NCI-H1105 treated with DMSO at 0.1 percent for 48 hours (cell line): ENCODE measurements around the gene GLUL.
A peak's percentile ranks its signal among the peaks of the same experiment; 100 is the strongest.
"Not testable (repeated sequence)": the region's sequence is repeated elsewhere in the genome, so short reads cannot be mapped to it uniquely, and the experiment has no call there.

ENCODE experiments used
- DNase-seq: peaks from one replicate; lab custom pipeline; 2025; lab: John Stamatoyannopoulos, UW

The GLUL gene

DNA sequence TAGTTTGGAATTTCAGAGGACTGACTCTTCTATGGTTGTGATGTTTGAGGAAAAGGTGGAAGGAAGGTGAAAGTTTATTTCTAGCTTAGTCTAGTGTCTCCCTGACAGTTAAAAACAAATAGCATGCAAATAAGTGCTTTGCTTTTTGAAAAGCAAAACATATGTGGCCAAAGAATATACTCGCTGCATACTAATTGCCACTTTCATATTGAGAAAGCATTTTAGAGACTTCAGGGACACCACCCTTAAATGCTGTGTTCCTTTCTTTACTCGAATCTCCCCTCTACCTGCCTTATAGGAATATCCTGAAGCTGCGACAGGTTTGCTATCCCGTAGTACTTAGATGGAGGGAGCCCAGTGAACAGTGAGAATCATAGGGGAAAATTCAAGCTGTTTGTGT is 23.2 kb downstream of the GLUL start:
- no peak for DNase-seq

DNA sequence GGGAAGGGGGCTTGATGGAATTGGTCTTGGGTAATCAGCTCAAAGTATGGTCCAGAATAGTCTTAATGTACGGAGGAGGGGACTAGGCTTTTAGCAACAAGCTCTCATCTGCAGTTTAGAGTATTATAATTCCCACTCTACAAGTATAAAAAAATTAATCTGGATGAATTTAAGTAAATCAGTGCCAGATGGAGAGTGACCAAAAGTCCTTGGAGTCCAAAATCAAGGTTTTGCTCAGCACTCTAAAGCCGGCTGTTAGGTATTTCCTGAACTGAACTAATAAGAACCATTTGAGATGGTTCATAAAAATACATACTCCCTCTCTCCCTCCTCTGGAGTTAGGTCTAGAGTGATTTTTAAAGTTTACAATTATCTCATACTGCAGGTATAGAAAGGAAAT is 23.7 kb downstream of the GLUL start:
- DNase-seq = no peak

DNA sequence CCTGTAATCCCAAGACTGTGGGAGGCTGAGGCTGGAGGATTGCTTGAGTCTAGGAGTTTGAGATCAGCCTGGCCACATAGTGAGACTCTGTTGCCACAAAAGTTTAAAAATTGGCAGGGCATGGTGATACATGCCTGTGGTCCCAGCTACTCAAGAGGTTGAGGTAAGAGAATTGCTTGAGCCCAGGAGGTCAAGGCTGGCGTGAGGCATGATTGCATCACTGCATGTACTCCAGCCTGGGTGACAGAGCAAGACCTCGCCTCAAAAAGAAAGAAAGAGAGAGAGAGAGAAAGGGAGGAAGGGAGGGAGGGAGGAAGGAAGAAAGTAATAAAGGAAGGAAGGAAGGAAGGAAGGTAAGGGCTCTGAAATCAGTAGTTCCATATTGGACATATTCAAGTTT is 25.0 kb downstream of the GLUL start:
- no peak for DNase-seq

DNA sequence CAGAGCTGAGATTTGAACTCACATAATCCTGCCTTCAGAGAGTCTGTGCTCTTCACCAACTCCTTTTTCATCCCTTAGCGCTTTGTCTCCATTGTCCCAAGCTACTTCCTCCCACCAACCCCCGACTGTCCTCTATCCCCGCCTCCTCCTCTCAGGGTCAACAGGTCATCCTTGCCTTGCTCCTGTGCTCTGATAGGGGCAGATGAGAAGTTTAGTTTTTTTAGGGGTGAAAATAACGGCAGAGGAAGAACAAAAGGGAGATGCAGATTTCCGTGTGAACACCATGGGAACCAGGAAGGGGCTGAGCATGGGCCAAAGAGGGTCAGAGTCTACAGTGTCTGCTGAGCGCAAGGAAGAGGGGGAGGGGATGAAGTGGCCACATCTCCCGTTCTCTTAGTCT is 31.9 kb downstream of the GLUL start:
- no peak for DNase-seq

DNA sequence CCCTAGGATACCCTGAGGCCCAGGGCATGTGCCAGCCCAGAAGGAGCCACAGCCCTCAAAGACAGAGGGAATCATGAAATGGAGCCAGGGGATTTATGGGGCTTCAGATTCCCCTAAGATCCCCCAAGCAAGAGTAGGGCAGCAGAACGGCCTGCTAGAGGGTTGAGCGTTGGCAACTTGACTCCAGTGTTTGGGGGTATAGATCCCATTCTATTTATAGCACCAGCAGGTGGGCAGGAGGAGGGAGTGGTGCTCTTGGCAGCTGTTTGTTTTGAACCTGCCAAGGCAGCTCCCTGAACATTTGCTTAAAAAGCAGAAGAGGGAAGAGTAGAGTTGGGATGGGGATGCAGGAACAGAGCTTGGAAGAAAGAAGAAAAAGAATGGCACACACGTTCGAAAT is 33.7 kb downstream of the GLUL start:
- DNase-seq = peak; percentile 95

DNA sequence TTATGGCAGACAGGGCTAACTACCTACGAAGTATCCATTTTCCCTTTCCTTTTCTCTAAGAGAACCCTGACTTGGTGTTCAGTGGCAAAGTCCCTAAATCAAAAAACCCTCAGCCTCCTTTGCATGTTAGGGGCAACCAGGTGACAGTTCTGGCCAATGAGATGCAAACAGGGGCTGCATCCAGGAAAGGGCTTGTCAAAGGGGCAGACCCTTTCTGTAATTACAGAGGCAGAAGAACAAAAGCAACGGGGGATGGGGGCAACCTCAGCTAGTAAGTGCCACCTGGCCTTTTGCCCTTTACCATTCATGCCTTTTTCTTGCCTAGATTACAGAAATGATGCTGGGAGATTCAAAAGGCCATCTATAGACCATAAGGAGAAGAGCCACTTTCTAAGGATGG is 34.4 kb downstream of the GLUL start:
- peak; percentile 80 for DNase-seq

DNA sequence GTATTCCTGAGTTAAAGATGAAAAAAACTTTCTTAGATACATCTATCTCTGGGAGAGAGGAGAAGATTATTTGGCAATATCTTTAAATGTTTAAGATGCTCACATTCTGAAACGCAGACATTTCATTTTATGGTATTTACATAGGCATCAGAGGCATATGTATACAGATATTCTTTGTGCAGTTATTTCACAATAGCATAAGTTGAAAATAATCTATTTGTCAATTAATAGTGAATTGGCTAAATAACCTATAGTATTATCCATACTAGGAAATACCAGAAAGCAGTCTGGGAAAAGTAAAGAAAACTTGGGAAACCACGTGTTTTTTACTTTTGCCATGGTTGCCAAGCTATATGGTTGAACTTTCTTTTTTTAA is 35.9 kb downstream of the GLUL start:
- no peak for DNase-seq

DNA sequence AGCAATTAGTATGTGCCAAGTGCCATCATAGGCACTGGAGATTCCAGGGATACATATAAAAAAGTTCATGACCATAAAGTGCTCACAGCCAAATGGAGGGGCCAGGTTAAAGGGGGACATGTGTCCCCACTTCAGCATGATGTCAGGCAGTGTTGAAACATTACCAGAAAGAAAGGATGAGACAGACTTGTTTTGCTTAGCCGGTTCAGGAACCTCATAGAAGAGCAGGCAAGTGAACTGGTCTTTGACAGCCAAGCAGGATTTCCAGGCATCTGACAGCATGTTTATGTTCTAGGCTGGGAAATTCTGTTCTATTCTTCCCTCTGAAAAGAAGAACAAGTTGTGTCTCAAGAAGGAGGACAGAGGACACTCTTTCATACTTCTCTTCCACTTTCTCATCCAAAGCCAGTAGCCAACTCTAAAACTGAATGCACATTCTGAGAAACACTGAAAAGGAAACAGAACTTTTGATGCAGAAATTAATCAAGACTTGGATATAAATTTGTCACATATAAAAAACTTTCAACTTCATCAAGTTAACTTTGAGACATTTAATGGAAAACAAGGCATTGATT is 39.7 kb downstream of the GLUL start:
- DNase-seq = no peak

DNA sequence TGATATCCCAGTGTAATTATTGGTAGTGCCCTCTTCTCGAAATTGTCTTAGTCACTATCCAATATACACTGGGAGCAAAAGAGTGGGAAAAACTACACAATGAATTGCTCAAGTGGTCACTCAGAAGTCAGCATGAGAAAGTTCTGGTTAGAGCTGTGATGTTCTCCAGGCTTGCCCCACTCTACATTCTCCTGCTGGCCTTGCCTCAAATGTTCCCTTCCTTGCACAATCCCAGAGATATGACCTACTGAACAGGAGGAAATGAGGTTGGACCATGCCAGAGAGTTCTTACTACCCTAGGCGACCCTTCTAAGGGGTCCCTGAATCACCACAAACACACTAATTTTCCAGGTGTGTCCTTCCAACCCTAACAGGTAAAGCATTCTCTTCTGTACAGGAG is 40.8 kb downstream of the GLUL start:
- no peak for DNase-seq

DNA sequence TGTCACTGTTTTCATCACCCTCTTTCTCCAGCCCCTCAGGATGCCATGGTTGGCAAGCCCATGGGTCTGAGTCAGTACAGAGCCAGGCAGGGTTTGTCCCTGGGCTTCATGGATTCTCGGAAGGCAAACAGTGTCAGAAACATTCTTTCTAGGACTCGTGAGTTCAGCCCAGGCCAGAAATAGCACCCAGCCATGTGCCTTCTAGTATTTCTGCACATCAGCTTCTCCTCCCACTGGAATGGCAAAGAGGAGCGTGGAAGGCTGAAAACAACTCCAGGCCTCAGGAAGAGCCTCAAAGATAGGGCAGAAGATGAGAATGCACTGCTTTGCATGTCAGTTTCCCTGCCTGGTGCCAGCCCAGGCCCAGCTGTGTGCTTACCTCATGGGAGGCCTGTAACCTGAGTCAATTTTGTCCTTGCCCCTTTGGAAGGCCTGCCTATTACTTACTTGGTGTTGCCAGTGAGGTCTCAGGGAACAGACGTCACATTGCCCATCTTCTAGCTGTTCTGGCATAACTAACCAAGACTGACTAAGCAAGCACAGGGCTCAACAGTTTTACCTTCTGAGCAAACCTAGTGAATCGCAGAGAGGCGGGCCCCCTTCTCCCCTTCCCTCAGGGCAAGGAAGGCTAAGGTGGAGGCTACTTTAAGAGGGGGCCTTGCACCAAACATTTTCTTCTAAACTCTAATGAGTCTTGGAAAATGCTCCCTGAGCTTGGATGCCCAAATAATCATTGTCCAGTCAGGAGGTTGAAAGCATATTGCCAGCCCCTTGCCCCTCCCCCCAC is 42.4 kb downstream of the GLUL start:
- DNase-seq = no peak

DNA sequence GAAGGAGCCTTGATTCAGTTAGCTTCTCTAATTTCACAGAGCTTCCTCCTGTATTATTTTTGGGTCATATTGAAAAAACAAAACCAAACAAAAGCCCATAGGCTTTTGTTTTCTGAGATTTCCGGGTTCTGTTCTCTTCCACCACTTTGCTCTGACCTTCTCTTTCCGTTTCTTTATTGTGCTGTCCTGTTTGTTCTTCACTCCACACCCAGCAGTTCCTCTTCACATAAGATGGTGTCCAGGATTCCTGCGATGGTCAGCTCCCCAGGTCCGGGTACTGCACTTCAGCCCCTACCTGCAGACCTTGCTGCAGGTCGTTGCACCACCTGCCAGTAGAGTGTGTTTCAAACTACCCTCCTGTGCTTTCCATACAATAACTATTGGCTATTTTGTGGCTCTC is 44.6 kb downstream of the GLUL start:
- DNase-seq = no peak

DNA sequence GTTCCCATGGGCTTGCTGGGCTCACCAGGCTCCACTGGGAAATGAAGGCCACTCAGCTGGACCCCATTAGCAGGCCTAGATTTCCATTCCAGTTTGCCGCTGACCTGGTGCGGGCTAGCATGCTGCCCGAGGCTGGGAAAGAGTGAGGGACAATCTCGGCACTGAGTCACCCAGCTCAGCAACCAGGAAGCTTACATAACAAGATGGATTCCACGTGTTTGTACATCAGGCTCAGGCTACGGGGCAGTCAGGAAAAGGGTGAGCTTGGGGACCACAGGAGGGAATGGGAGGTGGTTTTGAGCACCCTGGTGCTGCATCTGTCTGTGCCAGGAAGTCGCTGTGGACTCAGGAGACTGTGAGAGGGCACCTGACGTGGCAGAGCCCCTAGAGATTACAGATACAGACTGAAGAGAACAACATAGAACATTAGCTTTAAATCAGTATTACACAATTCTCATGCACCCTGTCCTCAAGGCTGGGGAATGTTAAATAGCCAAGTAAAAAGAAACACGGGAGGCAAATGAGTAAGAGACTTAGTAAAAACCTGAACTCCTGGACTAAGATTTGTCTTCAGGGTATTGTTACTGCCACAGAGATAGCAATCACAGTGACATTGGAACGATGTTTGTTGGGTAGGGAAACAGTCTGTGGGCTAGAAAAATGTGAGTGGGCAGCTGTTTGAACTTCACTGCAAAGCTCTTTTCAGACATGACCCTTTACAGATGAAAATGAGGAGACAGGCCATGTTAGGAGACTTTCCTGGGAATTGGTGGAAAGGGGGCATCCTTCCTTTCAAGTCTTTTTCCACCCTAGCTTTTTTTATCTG is 51.1 kb downstream of the GLUL start:
- DNase-seq = no peak

DNA sequence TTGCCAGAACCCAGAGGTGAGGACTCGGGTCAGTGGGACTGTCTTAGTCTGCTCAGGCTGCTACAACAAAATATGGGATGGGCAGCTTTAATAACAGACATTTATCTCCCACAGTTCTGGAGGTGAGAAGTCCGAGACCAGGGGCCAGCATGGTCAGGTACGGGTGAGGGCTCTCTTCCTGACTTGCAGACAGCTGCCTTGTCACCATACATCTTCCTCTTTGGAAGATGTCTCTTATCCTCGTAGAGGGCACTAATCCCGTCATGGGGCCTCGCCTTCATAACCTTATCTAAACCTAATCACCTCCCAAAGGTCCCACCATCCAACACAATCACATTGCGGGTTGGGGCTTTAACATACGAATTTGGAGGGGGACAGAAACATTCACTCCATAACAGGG is 51.9 kb downstream of the GLUL start:
- no peak for DNase-seq

DNA sequence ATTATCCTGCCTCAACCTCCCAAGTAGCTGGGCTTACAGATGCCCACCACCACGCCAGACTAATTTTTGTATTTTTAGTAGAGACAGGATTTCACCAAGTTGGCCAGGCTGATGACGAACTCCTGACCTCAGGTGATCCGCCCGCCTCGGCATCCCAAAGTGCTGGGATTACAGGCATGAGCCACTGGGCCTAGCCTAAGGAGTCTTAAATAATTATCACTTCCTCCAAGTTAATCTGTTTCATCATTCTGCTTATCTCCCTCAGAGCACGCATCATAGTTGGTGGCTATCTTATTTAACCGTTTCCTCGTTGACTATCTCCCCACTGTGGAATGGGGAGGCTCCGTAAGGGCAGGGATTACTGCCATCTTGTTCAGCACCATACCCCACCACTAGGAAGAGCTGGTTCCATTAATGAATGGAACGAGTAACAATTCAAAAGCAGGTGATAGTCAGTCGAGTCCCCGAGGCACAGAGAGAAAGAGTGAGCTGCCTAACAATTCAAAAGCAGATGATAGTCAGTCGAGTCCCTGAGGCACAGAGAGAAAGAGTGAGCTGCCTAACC is 52.7 kb downstream of the GLUL start:
- no peak for DNase-seq

DNA sequence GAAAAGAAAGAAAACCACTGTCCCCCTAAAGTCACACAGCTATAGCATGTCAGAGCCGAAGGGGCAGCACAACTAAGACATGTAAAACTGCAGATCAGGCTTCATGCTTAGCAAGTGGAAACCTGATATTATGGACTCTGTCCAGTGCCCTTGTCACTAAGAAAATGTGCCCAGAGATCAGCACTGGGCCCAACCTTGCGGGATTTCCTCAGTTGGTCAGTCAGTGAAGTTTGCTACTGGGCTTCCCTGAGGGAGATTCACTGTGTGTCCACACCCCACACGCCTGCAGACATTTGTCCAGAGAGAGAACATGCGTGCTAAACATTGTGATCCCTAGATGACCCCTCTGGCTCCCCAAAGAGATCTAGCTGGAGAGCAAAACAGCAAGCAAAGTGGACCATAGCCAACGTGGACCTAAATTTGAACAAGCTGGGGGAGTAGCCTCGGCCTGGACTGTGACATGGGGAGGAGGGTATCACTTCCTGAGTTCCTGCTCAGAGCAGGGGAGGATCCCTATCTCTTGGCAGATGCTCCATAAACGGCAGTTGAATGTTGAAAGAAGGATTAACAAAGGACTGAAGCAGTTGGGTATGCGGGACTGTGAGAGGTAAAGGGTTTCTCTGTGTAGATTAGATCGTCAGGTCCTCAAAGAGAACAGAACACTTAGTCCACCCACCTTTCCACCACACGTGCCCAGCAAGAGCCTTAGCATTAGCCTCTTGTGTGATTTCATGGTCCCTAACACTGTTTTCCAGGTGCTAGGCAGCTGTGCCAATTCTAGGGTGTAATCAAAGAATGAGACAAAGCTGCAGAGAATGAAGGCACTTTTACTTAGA is 53.6 kb downstream of the GLUL start:
- no peak for DNase-seq

DNA sequence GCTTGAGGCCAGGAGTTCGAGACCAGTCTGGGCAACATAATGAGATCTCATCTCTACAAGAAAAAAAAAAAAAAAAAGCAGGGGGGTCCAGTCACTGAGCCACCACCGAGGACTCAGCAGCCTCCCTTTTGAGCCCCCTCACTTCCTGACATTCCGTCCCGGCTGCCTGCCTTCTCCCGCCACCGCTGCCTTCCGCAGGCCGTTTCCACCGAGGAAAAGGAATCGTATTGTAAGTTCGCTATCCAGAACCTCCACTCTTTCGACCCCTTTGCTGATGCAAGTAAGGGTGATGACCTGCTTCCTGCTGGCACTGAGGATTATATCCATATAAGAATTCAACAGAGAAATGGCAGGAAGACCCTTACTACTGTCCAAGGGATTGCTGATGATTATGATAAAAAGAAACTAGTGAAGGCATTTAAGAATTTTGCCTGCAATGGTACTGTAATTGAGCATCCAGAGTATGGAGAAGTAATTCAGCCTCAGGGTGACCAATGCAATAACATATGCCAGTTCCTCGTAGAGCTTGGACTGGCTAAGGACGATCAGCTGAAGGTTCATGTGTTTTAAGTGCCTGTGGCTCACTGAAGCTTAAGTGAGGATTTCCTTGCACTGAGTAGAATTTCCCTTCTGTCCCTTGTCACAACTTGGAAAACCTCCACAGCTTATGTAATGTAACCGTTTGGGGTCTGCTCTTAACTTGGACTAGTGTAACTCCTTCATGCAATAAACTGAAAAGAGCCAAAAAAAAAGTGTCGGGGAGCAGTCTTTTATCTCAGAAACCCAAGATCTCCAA is 55.6 kb downstream of the GLUL start:
- no peak for DNase-seq

DNA sequence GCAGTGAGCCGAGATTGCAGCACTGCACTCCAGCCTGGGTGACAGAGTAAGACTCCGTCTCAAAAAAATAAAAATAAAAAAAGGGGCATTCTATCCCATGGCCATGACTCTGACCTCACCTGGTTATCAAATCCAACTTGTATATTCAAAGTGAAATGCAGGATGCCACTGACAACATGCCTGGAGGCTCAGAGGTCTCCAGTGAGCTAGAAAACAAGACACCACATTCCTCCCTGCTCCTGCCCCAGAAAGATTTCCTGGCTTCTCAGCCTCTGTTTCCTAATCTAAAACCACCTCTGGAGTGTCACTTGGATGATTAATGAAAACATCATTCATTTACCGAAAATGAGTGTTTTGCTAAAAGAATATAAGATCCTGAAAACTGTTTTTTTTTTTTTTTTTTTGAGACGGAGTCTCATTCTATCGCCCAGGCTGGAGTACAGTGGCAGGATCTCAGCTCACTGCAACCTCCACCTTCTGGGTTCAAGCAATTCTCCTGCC is 58.5 kb downstream of the GLUL start:
- not testable (repeated sequence) for DNase-seq

DNA sequence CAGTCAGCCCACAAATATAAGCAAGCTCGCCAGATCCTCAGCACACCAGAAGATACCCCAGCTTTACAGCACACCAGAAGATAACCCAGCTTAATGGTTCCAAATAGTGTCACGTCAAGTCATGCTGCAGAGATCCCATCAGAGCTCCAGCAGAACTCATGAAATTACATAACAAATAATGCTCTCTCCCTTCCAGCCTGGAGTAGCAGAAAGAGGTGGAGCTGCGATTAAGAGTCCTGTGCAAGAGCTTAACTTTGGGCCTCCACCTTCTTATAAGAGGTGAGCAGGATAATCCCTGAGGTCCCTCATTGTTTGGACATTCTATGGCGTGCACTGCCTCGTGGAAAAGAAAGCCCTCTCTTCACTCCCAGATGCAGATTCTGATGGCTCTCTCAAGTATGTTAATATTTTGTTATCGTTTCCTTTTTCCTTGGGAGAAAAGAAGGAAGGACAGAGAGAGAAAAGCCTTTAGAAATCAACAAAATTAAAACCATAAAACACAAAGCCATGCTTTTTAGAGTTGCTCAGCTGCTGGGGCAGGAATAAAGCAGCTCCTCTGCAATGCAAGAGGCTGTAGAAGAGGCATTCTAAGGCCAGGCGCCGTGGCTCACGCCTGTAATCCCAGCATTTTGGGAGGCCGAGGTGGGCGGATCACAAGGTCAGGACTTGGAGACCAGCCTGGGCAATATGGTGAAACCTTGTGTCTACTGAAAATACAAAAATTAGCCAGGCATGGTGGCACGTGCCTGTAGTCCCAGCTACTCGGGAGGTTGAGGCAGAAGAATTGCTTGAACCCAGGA is 59.1 kb downstream of the GLUL start:
- DNase-seq = no peak
